Astrocyte (in vitro differentiated cells and primary cell): Measurements from ENCODE around the gene DDX50. TPM values are rescaled to one million over a fixed set of nuclear protein-coding genes. Genes with fewer than 3 reads are reported as not detected.

Source experiments
- DNase-seq: peaks from one replicate; pipeline ENCODE4 v3.0.0-alpha.2; 2010; ENCODE audit warnings: low read depth
- FAIRE-seq: peaks from 2 replicates; lab custom pipeline; 2011; peaks lifted over from hg19 to GRCh38; lab: Jason Lieb, UNC
- H2AFZ ChIP-seq: 2 replicates; pipeline ENCODE4 v1.6.0; 2012; ENCODE audit warnings: low read depth, low read length, inconsistent platforms
- H3K27ac ChIP-seq: 2 replicates; pipeline ENCODE4 v1.5.1; 2011; ENCODE audit warnings: low read depth, low read length, inconsistent platforms
- H3K27me3 ChIP-seq: 2 replicates; pipeline ENCODE4 v1.6.0; 2011; ENCODE audit warnings: low read length, inconsistent platforms; ENCODE audit not compliant: insufficient read depth
- H3K36me3 ChIP-seq: 2 replicates; pipeline ENCODE4 v1.5.1; 2011; ENCODE audit warnings: low read length, inconsistent platforms; ENCODE audit not compliant: insufficient read depth
- H3K4me1 ChIP-seq: 2 replicates; pipeline ENCODE4 v1.5.1; 2011; ENCODE audit warnings: low read length, inconsistent platforms; ENCODE audit not compliant: insufficient read depth
- H3K4me2 ChIP-seq: 2 replicates; pipeline ENCODE4 v1.6.0; 2012; ENCODE audit warnings: low read length, inconsistent platforms
- H3K4me3 ChIP-seq: 2 replicates; pipeline ENCODE4 v1.5.1; 2011; ENCODE audit warnings: low read depth, mild to moderate bottlenecking, low read length, inconsistent platforms; ENCODE audit not compliant: insufficient read depth
- H3K79me2 ChIP-seq: 2 replicates; pipeline ENCODE4 v1.6.0; 2012; ENCODE audit warnings: mild to moderate bottlenecking, low read length, inconsistent platforms; ENCODE audit not compliant: insufficient read depth
- H3K9ac ChIP-seq: 2 replicates; pipeline ENCODE4 v1.6.0; 2012; ENCODE audit warnings: mild to moderate bottlenecking, low read length, inconsistent platforms
- H3K9me3 ChIP-seq: 2 replicates; pipeline ENCODE4 v1.5.1; 2012; ENCODE audit warnings: low read depth, mild to moderate bottlenecking, low read length, inconsistent platforms; ENCODE audit not compliant: insufficient read depth
- H4K20me1 ChIP-seq: 2 replicates; pipeline ENCODE4 v1.6.0; 2012; ENCODE audit warnings: low read length, inconsistent platforms; ENCODE audit not compliant: insufficient read depth
- H3K27ac Mint-ChIP-seq: one replicate; pipeline ENCODE4 v1.8.0; 2021; ENCODE audit warnings: mild to moderate bottlenecking, mixed read lengths; ENCODE audit not compliant: unreplicated experiment
- H3K27me3 Mint-ChIP-seq: one replicate; pipeline ENCODE4 v1.8.0; 2021; ENCODE audit warnings: low read depth, mixed read lengths; ENCODE audit not compliant: unreplicated experiment
- H3K36me3 Mint-ChIP-seq: one replicate; pipeline ENCODE4 v1.8.0; 2021; ENCODE audit warnings: low read depth, mixed read lengths; ENCODE audit not compliant: unreplicated experiment
- H3K4me1 Mint-ChIP-seq: one replicate; pipeline ENCODE4 v1.8.0; 2021; ENCODE audit warnings: low read depth, mixed read lengths; ENCODE audit not compliant: unreplicated experiment
- H3K4me3 Mint-ChIP-seq: one replicate; pipeline ENCODE4 v1.8.0; 2021; ENCODE audit warnings: mild to moderate bottlenecking, moderate library complexity, mixed read lengths; ENCODE audit not compliant: unreplicated experiment
- H3K9me3 Mint-ChIP-seq: one replicate; pipeline ENCODE4 v1.8.0; 2021; ENCODE audit warnings: mild to moderate bottlenecking, mixed read lengths; ENCODE audit not compliant: unreplicated experiment
- EZH2 ChIP-seq: IDR thresholded peaks from 2 replicates; pipeline ENCODE4 v1.6.1; 2012; ENCODE audit warnings: mild to moderate bottlenecking, low read length, inconsistent platforms; ENCODE audit not compliant: insufficient read depth
- total RNA-seq: library from RNA; stranded (reverse); gene quantifications from 2 replicates; pipeline ENCODE4 v1.2.1, GENCODE V29; 2021
- TF ChIP-seq, protein P1 (sequence below): IDR thresholded peaks from 2 replicates; pipeline ENCODE4 v1.5.1; 2011; ENCODE audit warnings: low read depth, mild to moderate bottlenecking, inconsistent platforms, low read length, moderate library complexity; ENCODE audit not compliant: insufficient read depth

The DDX50 gene
- total RNA-seq, 1 donor from 2014 or later, result 34.2 TPM

DNA sequence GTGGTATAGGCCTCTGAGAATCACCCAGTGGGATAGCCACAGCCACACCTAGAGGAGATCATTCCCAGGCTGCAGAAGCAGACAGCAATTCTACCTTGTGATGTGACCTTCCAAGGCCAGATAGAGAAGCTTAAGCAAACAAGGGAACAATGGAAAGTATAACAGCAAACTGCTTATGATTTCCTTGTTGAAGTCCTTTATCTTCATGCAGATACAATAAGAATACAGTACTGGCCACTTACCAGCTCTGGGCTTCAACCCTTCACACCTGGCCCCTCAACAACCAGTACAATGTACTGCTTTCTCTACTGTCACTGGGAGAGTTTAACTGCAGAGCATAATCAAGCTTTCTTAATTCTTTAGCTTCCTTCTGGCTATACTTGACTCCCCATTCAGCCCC lies 22.6 kb upstream of the DDX50 start:
- no peak for TF ChIP-seq EZH2
- TF ChIP-seq, protein P1, sequence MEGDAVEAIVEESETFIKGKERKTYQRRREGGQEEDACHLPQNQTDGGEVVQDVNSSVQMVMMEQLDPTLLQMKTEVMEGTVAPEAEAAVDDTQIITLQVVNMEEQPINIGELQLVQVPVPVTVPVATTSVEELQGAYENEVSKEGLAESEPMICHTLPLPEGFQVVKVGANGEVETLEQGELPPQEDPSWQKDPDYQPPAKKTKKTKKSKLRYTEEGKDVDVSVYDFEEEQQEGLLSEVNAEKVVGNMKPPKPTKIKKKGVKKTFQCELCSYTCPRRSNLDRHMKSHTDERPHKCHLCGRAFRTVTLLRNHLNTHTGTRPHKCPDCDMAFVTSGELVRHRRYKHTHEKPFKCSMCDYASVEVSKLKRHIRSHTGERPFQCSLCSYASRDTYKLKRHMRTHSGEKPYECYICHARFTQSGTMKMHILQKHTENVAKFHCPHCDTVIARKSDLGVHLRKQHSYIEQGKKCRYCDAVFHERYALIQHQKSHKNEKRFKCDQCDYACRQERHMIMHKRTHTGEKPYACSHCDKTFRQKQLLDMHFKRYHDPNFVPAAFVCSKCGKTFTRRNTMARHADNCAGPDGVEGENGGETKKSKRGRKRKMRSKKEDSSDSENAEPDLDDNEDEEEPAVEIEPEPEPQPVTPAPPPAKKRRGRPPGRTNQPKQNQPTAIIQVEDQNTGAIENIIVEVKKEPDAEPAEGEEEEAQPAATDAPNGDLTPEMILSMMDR, result no peak
- Histone ChIP-seq H3K27ac (no peak overlapping the region), H3K4me3 (no peak overlapping the region), H3K27me3 (peaks cover 4% of the 10 kb centered on the region), H2AFZ (no peak overlapping the region), H3K9me3 (no peaks in the 10 kb centered on the region), H3K4me1 (no peaks in the 10 kb centered on the region), H3K9ac (no peak overlapping the region), H3K4me2 (no peak overlapping the region), H3K79me2 (no peaks in the 10 kb centered on the region), H3K36me3 (no peaks in the 10 kb centered on the region), H4K20me1 (no peaks in the 10 kb centered on the region)
- H3K9me3 Mint-ChIP-seq, result no peaks in the 10 kb centered on the region
- no peaks in the 10 kb centered on the region for H3K36me3 Mint-ChIP-seq
- DNase-seq (no peak), FAIRE-seq (no peak)
- H3K4me1 Mint-ChIP-seq, result no peaks in the 10 kb centered on the region
- H3K27ac Mint-ChIP-seq, result no peak overlapping the region
- H3K27me3 Mint-ChIP-seq, result peaks cover 4% of the 10 kb centered on the region
- no peak overlapping the region for H3K4me3 Mint-ChIP-seq

DNA sequence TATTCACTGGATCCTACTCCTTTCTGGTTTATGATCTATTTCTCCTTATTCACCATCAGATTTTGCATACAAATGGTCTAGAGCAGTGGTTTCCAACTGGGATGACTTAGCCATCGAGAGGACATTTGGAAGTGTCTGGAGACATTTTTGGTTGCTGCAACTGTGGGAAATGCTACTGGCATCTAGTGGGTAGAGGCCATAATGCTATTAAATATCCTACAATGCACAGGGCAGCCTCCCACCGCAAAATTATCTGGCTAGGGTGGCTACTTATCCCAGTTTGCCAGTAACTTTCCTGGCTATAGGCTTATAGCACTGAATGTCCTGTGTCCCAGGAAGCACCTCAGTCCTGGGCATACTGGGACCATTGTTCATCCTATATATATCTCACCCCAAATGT lies 21.5 kb upstream of the DDX50 start:
- Mint-ChIP-seq H3K4me3 (no peak overlapping the region), H3K27ac (no peak overlapping the region), H3K27me3 (peaks cover 4% of the 10 kb centered on the region), H3K4me1 (no peaks in the 10 kb centered on the region), H3K9me3 (no peaks in the 10 kb centered on the region), H3K36me3 (no peaks in the 10 kb centered on the region)
- DNase-seq (no peak), FAIRE-seq (no peak)
- Histone ChIP-seq H3K79me2 (no peaks in the 10 kb centered on the region), H3K9me3 (no peaks in the 10 kb centered on the region), H3K4me1 (no peaks in the 10 kb centered on the region), H3K4me2 (no peak overlapping the region), H3K27ac (no peak overlapping the region), H3K27me3 (peaks cover 4% of the 10 kb centered on the region), H3K4me3 (no peak overlapping the region), H2AFZ (no peak overlapping the region), H4K20me1 (no peaks in the 10 kb centered on the region), H3K36me3 (no peaks in the 10 kb centered on the region), H3K9ac (no peak overlapping the region)
- TF ChIP-seq, protein P1, result no peak
- TF ChIP-seq EZH2, result no peak

DNA sequence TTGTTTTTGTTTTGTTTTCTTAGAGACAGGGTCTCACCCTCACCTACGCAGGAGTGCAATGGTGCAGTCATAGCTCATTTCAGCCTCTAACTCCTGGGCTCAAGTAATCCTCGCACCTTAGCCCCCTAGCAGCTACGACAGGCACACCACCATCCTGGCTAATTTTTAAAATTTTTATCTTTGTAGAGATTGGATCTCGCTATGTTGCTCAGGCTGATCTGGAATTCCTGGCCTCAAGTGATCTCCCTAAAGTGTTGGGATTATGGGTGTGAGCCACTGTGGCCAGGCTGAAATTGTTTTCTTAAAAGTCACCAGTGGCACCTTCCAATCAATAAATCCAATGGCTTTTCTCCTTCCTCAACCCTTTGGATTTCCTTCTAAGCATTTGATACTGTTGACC lies 20.9 kb upstream of the DDX50 start:
- H3K4me2 ChIP-seq, result no peak overlapping the region
- H3K79me2 ChIP-seq, result no peaks in the 10 kb centered on the region
- H3K27ac ChIP-seq, result no peak overlapping the region
- no peak overlapping the region for H3K9ac ChIP-seq
- H4K20me1 ChIP-seq, result no peaks in the 10 kb centered on the region
- Mint-ChIP-seq H3K4me3 (no peak overlapping the region), H3K27me3 (peaks cover 4% of the 10 kb centered on the region), H3K9me3 (no peaks in the 10 kb centered on the region), H3K36me3 (no peaks in the 10 kb centered on the region), H3K27ac (no peak overlapping the region), H3K4me1 (no peaks in the 10 kb centered on the region)
- peaks cover 4% of the 10 kb centered on the region for H3K27me3 ChIP-seq
- H3K4me1 ChIP-seq, result no peaks in the 10 kb centered on the region
- DNase-seq (no peak), FAIRE-seq (no peak)
- no peak overlapping the region for H2AFZ ChIP-seq
- TF ChIP-seq EZH2, result no peak
- TF ChIP-seq, protein P1, result no peak
- no peaks in the 10 kb centered on the region for H3K36me3 ChIP-seq
- H3K9me3 ChIP-seq, result no peaks in the 10 kb centered on the region
- no peak overlapping the region for H3K4me3 ChIP-seq
